Hematopoietic multipotent progenitor cell treated with erythropoietin and hydrocortisone succinate and interleukin-3 and kit ligand, for 15 days (in vitro differentiated cells): ENCODE data around the gene KRT17.
"Not testable (repeated sequence)": the region's sequence is repeated elsewhere in the genome, so short reads cannot be mapped to it uniquely, and the experiment has no call there.

Experiments used
- DNase-seq: peaks from one replicate; pipeline ENCODE4 v3.0.0-alpha.2; 2015; ENCODE audit warnings: low spot score

The KRT17 gene

GRCh38 chr17:41619927-41620582 is 4.3 kb downstream of the KRT17 start:
- DNase-seq, result not testable (repeated sequence)

- no peak for DNase-seq
Measured at GRCh38 chr17:41619036-41619926, 5.1 kb downstream of the KRT17 start.

GRCh38 chr17:41618341-41619035 is 5.9 kb downstream of the KRT17 start:
- DNase-seq, result no peak

- no peak for DNase-seq
Measured at GRCh38 chr17:41617698-41618097, 6.7 kb downstream of the KRT17 start.

GRCh38 chr17:41617136-41617535 is 7.2 kb downstream of the KRT17 start:
- DNase-seq, result no peak

- not testable (repeated sequence) for DNase-seq
Measured at GRCh38 chr17:41616486-41616885, 7.9 kb downstream of the KRT17 start.

GRCh38 chr17:41615454-41615853 is 8.9 kb downstream of the KRT17 start:
- DNase-seq, result no peak

- not testable (repeated sequence) for DNase-seq
Measured at GRCh38 chr17:41614767-41615166, 9.6 kb downstream of the KRT17 start.

- DNase-seq, result no peak
Measured at GRCh38 chr17:41614098-41614497, 10.3 kb downstream of the KRT17 start.

GRCh38 chr17:41613277-41614082 is 10.9 kb downstream of the KRT17 start:
- DNase-seq, result no peak

GRCh38 chr17:41612376-41613160 is 11.8 kb downstream of the KRT17 start, which contains the start of gene KRT16:
KRT16 (minus strand) TSS chr17:41612767; CDS start chr17:41612688, 79 bp downstream.
- not testable (repeated sequence) for DNase-seq

GRCh38 chr17:41610965-41611640 is 13.3 kb downstream of the KRT17 start:
- DNase-seq, result no peak

GRCh38 chr17:41610061-41610517 is 14.3 kb downstream of the KRT17 start:
- DNase-seq, result not testable (repeated sequence)

- DNase-seq, result not testable (repeated sequence)
Measured at GRCh38 chr17:41606930-41607329, 17.4 kb downstream of the KRT17 start.

- no peak for DNase-seq
Measured at GRCh38 chr17:41602524-41602923, 21.9 kb downstream of the KRT17 start.

- no peak for DNase-seq
Measured at GRCh38 chr17:41600318-41600717, 24.1 kb downstream of the KRT17 start.

GRCh38 chr17:41599680-41600079 is 24.7 kb downstream of the KRT17 start:
- no peak for DNase-seq

- DNase-seq, result no peak
Measured at GRCh38 chr17:41595585-41595984, 28.8 kb downstream of the KRT17 start.

- DNase-seq, result no peak
Measured at GRCh38 chr17:41594363-41594915, 29.9 kb downstream of the KRT17 start.
